Measurements from ENCODE around the gene ACSM2B. TPM values are rescaled to one million over a fixed set of nuclear protein-coding genes. Genes with fewer than 3 reads are reported as not detected.
"Not testable (repeated sequence)": the region's sequence is repeated elsewhere in the genome, so short reads cannot be mapped to it uniquely, and the experiment has no call there.

ACSM2B gene
- under 1 TPM in 2 of 4 donors, not detected in 2; 0.18 to 0.50 TPM for polyA plus RNA-seq
- long read RNA-seq, donor 1, result 0 reads
- long read RNA-seq, donor 2, result 0 reads
- long read RNA-seq, donor 3, result 0 reads
- long read RNA-seq, donor 4, result 0 reads
- long read RNA-seq, donor 5, result 0 reads
- long read RNA-seq, donor 6, partial matches to known transcripts, result 0 of 2 reads
- long read RNA-seq, donor 6, other reads (novel, unspliced or antisense), result 0 of 2 reads
- long read RNA-seq, donor 7, result 0 reads
- long read RNA-seq, donor 8, result 0 reads
- long read RNA-seq, donor 9, result 0 reads
- long read RNA-seq, donor 10, result 0 reads

- not testable (repeated sequence) for H3K4me3 ChIP-seq (ENCODE audit: low read depth in 1 of 3, low read length in 3 of 3); H3K4me1 ChIP-seq (ENCODE audit: control insufficient read depth in 3 of 3, insufficient read depth in 2 of 3, low read depth in 1 of 3, low read length in 2 of 3); H3K36me3 ChIP-seq (ENCODE audit: control insufficient read depth in 3 of 3, insufficient read depth in 2 of 3, low read depth in 1 of 3, low read length in 3 of 3); FAIRE-seq; H3K9me3 ChIP-seq (ENCODE audit: control insufficient read depth in 2 of 2, insufficient read depth in 1 of 2, low read depth in 1 of 2, low read length in 1 of 2); H3K27ac ChIP-seq (ENCODE audit: low read depth in 1 of 3, low read length in 2 of 3); H3K27me3 ChIP-seq (ENCODE audit: control insufficient read depth in 3 of 3, insufficient read depth in 3 of 3, low read length in 3 of 3); DNase-seq
- WGBS, 3 donors, result 69 to 78% (median 75%) methylated on average over 2 of the region's 2 CpGs
These were observed at the start of gene ACSM2B for GRCh38 chr16:20576145-20576544. ACSM2B (minus strand) TSS chr16:20576367; CDS start chr16:20564845, 11,522 bp downstream.

- FAIRE-seq (no peak), DNase-seq (no peak)
- Histone ChIP-seq H3K27me3 (ENCODE audit: control insufficient read depth in 3 of 3, insufficient read depth in 3 of 3, low read length in 3 of 3) (no peaks in the 10 kb centered on the region), H3K4me1 (ENCODE audit: control insufficient read depth in 3 of 3, insufficient read depth in 2 of 3, low read depth in 1 of 3, low read length in 2 of 3) (no peaks in the 10 kb centered on the region), H3K27ac (ENCODE audit: low read depth in 1 of 3, low read length in 2 of 3) (no peak overlapping the region), H3K36me3 (ENCODE audit: control insufficient read depth in 3 of 3, insufficient read depth in 2 of 3, low read depth in 1 of 3, low read length in 3 of 3) (no peaks in the 10 kb centered on the region), H3K4me3 (ENCODE audit: low read depth in 1 of 3, low read length in 3 of 3) (no peak overlapping the region), H3K9me3 (ENCODE audit: control insufficient read depth in 2 of 2, insufficient read depth in 1 of 2, low read depth in 1 of 2, low read length in 1 of 2) (no peaks in the 10 kb centered on the region)
- 91 to 95% (median 93%) methylated on average over 18 of the region's 18 CpGs for WGBS, 3 donors
These were observed 49.0 kb upstream of the ACSM2B start for GRCh38 chr16:20624882-20625807.

GRCh38 chr16:20624205-20624604, 48.0 kb upstream of the ACSM2B start:
- WGBS, 3 donors, result 79 to 84% (median 83%) methylated on average over 1 of the region's 1 CpG
- no peak for FAIRE-seq

GRCh38 chr16:20622498-20622870, 46.3 kb upstream of the ACSM2B start:
- no peaks in the 10 kb centered on the region for H3K27me3 ChIP-seq (ENCODE audit: control insufficient read depth in 3 of 3, insufficient read depth in 3 of 3, low read length in 3 of 3)
- no peaks in the 10 kb centered on the region for H3K9me3 ChIP-seq (ENCODE audit: control insufficient read depth in 2 of 2, insufficient read depth in 1 of 2, low read depth in 1 of 2, low read length in 1 of 2)
- no peak for DNase-seq
- no peaks in the 10 kb centered on the region for H3K36me3 ChIP-seq (ENCODE audit: control insufficient read depth in 3 of 3, insufficient read depth in 2 of 3, low read depth in 1 of 3, low read length in 3 of 3)
- H3K4me3 ChIP-seq (ENCODE audit: low read depth in 1 of 3, low read length in 3 of 3), result no peak overlapping the region
- no peak for FAIRE-seq
- H3K27ac ChIP-seq (ENCODE audit: low read depth in 1 of 3, low read length in 2 of 3), result no peak overlapping the region
- H3K4me1 ChIP-seq (ENCODE audit: control insufficient read depth in 3 of 3, insufficient read depth in 2 of 3, low read depth in 1 of 3, low read length in 2 of 3), result no peaks in the 10 kb centered on the region

More at GRCh38 chr16:20624205-20624604, 48.0 kb upstream of the ACSM2B start:
- Histone ChIP-seq H3K4me1 (ENCODE audit: control insufficient read depth in 3 of 3, insufficient read depth in 2 of 3, low read depth in 1 of 3, low read length in 2 of 3) (no peaks in the 10 kb centered on the region), H3K4me3 (ENCODE audit: low read depth in 1 of 3, low read length in 3 of 3) (no peak overlapping the region), H3K27ac (ENCODE audit: low read depth in 1 of 3, low read length in 2 of 3) (no peak overlapping the region), H3K9me3 (ENCODE audit: control insufficient read depth in 2 of 2, insufficient read depth in 1 of 2, low read depth in 1 of 2, low read length in 1 of 2) (no peaks in the 10 kb centered on the region), H3K27me3 (ENCODE audit: control insufficient read depth in 3 of 3, insufficient read depth in 3 of 3, low read length in 3 of 3) (no peaks in the 10 kb centered on the region), H3K36me3 (ENCODE audit: control insufficient read depth in 3 of 3, insufficient read depth in 2 of 3, low read depth in 1 of 3, low read length in 3 of 3) (no peaks in the 10 kb centered on the region)
- no peak for DNase-seq

GRCh38 chr16:20621406-20621805, 45.2 kb upstream of the ACSM2B start:
- no peaks in the 10 kb centered on the region for H3K27me3 ChIP-seq (ENCODE audit: control insufficient read depth in 3 of 3, insufficient read depth in 3 of 3, low read length in 3 of 3)
- no peak overlapping the region for H3K4me3 ChIP-seq (ENCODE audit: low read depth in 1 of 3, low read length in 3 of 3)
- H3K36me3 ChIP-seq (ENCODE audit: control insufficient read depth in 3 of 3, insufficient read depth in 2 of 3, low read depth in 1 of 3, low read length in 3 of 3), result no peaks in the 10 kb centered on the region
- no peaks in the 10 kb centered on the region for H3K9me3 ChIP-seq (ENCODE audit: control insufficient read depth in 2 of 2, insufficient read depth in 1 of 2, low read depth in 1 of 2, low read length in 1 of 2)
- no peak overlapping the region for H3K27ac ChIP-seq (ENCODE audit: low read depth in 1 of 3, low read length in 2 of 3)
- DNase-seq (no peak), FAIRE-seq (no peak)
- WGBS, 3 donors, result 80 to 92% (median 88%) methylated on average over 6 of the region's 6 CpGs
- no peaks in the 10 kb centered on the region for H3K4me1 ChIP-seq (ENCODE audit: control insufficient read depth in 3 of 3, insufficient read depth in 2 of 3, low read depth in 1 of 3, low read length in 2 of 3)

GRCh38 chr16:20620770-20621169, 44.6 kb upstream of the ACSM2B start:
- WGBS, 3 donors, result 83 to 96% (median 91%) methylated on average over 3 of the region's 3 CpGs
- Histone ChIP-seq H3K27ac (ENCODE audit: low read depth in 1 of 3, low read length in 2 of 3) (no peak overlapping the region), H3K4me3 (ENCODE audit: low read depth in 1 of 3, low read length in 3 of 3) (no peak overlapping the region), H3K27me3 (ENCODE audit: control insufficient read depth in 3 of 3, insufficient read depth in 3 of 3, low read length in 3 of 3) (no peaks in the 10 kb centered on the region), H3K4me1 (ENCODE audit: control insufficient read depth in 3 of 3, insufficient read depth in 2 of 3, low read depth in 1 of 3, low read length in 2 of 3) (no peaks in the 10 kb centered on the region), H3K36me3 (ENCODE audit: control insufficient read depth in 3 of 3, insufficient read depth in 2 of 3, low read depth in 1 of 3, low read length in 3 of 3) (no peaks in the 10 kb centered on the region), H3K9me3 (ENCODE audit: control insufficient read depth in 2 of 2, insufficient read depth in 1 of 2, low read depth in 1 of 2, low read length in 1 of 2) (no peaks in the 10 kb centered on the region)
- FAIRE-seq (no peak), DNase-seq (no peak)

- no peak overlapping the region for H3K4me3 ChIP-seq (ENCODE audit: low read depth in 1 of 3, low read length in 3 of 3)
- 72 to 79% (median 79%) methylated on average over 2 of the region's 2 CpGs for WGBS, 3 donors
- DNase-seq (no peak), FAIRE-seq (no peak)
- peaks cover 0 to under 1% (median 0%) of the 10 kb centered on the region in 3 donors for H3K27me3 ChIP-seq (ENCODE audit: control insufficient read depth in 3 of 3, insufficient read depth in 3 of 3, low read length in 3 of 3)
- H3K36me3 ChIP-seq (ENCODE audit: control insufficient read depth in 3 of 3, insufficient read depth in 2 of 3, low read depth in 1 of 3, low read length in 3 of 3), result no peaks in the 10 kb centered on the region
- H3K9me3 ChIP-seq (ENCODE audit: control insufficient read depth in 2 of 2, insufficient read depth in 1 of 2, low read depth in 1 of 2, low read length in 1 of 2), result no peaks in the 10 kb centered on the region
- H3K27ac ChIP-seq (ENCODE audit: low read depth in 1 of 3, low read length in 2 of 3), result no peak overlapping the region
- H3K4me1 ChIP-seq (ENCODE audit: control insufficient read depth in 3 of 3, insufficient read depth in 2 of 3, low read depth in 1 of 3, low read length in 2 of 3), result no peaks in the 10 kb centered on the region
These were observed 43.8 kb upstream of the ACSM2B start for GRCh38 chr16:20620003-20620402.

- H3K36me3 ChIP-seq (ENCODE audit: control insufficient read depth in 3 of 3, insufficient read depth in 2 of 3, low read depth in 1 of 3, low read length in 3 of 3), result no peaks in the 10 kb centered on the region
- no peak overlapping the region for H3K4me3 ChIP-seq (ENCODE audit: low read depth in 1 of 3, low read length in 3 of 3)
- DNase-seq (no peak), FAIRE-seq (no peak)
- H3K27me3 ChIP-seq (ENCODE audit: control insufficient read depth in 3 of 3, insufficient read depth in 3 of 3, low read length in 3 of 3), result peaks cover 0 to 6% (median 0%) of the 10 kb centered on the region in 3 donors
- H3K9me3 ChIP-seq (ENCODE audit: control insufficient read depth in 2 of 2, insufficient read depth in 1 of 2, low read depth in 1 of 2, low read length in 1 of 2), result no peaks in the 10 kb centered on the region
- H3K27ac ChIP-seq (ENCODE audit: low read depth in 1 of 3, low read length in 2 of 3), result no peak overlapping the region
- no peaks in the 10 kb centered on the region for H3K4me1 ChIP-seq (ENCODE audit: control insufficient read depth in 3 of 3, insufficient read depth in 2 of 3, low read depth in 1 of 3, low read length in 2 of 3)
- WGBS, 3 donors, result 53 to 71% (median 56%) methylated on average over 1 of the region's 1 CpG
These were observed 41.1 kb upstream of the ACSM2B start for GRCh38 chr16:20617271-20617670.
